HG03095 (cell line): Measurements from ENCODE around the gene PANK4.
"Not testable (repeated sequence)": the region's sequence is repeated elsewhere in the genome, so short reads cannot be mapped to it uniquely, and the experiment has no call there.

Experiments
- ATAC-seq: cut with Tn5 transposase; IDR thresholded peaks from one replicate; pipeline ENCODE4 v1.9.1; 2021; ENCODE audit warnings: moderate library complexity; ENCODE audit not compliant: unreplicated experiment

PANK4 gene

GRCh38 chr1:2466958-2467554, 59.3 kb downstream of the PANK4 start:
- no peak for ATAC-seq

GRCh38 chr1:2466270-2466665, 60.1 kb downstream of the PANK4 start:
- ATAC-seq, result no peak

GRCh38 chr1:2465371-2466269, 60.8 kb downstream of the PANK4 start:
- ATAC-seq, result no peak

- ATAC-seq, result no peak
Measured at GRCh38 chr1:2463396-2463795, 63.0 kb downstream of the PANK4 start.

- ATAC-seq, result no peak
Measured at GRCh38 chr1:2462819-2463218, 63.6 kb downstream of the PANK4 start.

GRCh38 chr1:2460996-2461751, 65.2 kb downstream of the PANK4 start:
- no peak for ATAC-seq

GRCh38 chr1:2460203-2460602, 66.2 kb downstream of the PANK4 start:
- ATAC-seq, result no peak

- no peak for ATAC-seq
Measured at GRCh38 chr1:2459757-2460156, 66.6 kb downstream of the PANK4 start.

- ATAC-seq, result not testable (repeated sequence)
Measured at GRCh38 chr1:2459102-2459753, 67.2 kb downstream of the PANK4 start.

- no peak for ATAC-seq
Measured at GRCh38 chr1:2458687-2459086, 67.7 kb downstream of the PANK4 start.
